Ovary (tissue), 3 donors: ENCODE results near the gene LRP1B.

Experiments used
- CTCF ChIP-seq, 3 donors: fragments of 450-650 bp in 2 of 3; fragments of 200-600 bp in 1 of 3; IDR thresholded peaks; one replicate each; pipeline versions ENCODE4 v1.5.1 to v1.8.0; 2016 to 2022; ENCODE audit warnings: antibody characterized with exemption in 3 of 3, mild to moderate bottlenecking in 1 of 3
- POLR2A ChIP-seq: fragments of 450-650 bp; IDR thresholded peaks from one replicate; pipeline ENCODE4 v1.6.1; 2017; ENCODE audit warnings: antibody characterized with exemption, mild to moderate bottlenecking, moderate library complexity
- donor health status: DM: no; HTN: no; CAD: no.

GRCh38 chr2:141611176-141611571 is 519.6 kb downstream of the LRP1B start:
- TF ChIP-seq POLR2A = no peak
- TF ChIP-seq CTCF (IDR thresholded peaks at IDR 0.05) = no peak
